Lung (tissue), 12 donors: ENCODE results near the gene BPTF. TPM values are rescaled to one million over a fixed set of nuclear protein-coding genes. Genes with fewer than 3 reads are reported as not detected.
"Not testable (repeated sequence)": the region's sequence is repeated elsewhere in the genome, so short reads cannot be mapped to it uniquely, and the experiment has no call there.

ENCODE experiments used
- ATAC-seq: fragments of 200-7000 bp; cut with Tn5 transposase; one replicate; pipeline ENCODE4 v1.9.1; 2020; ENCODE audit warnings: moderate number of reproducible peaks; ENCODE audit not compliant: insufficient read depth, low FRiP score
- DNase-seq, 3 donors: peaks; one replicate each; pipeline ENCODE4 v3.0.0-alpha.2; 2013 to 2017
- H3K27ac ChIP-seq, 2 donors: one replicate each; pipeline ENCODE4 v1.5.1; 2013; ENCODE audit warnings: mild to moderate bottlenecking in 2 of 2, moderate library complexity in 2 of 2, control low read depth in 1 of 2, inconsistent platforms in 1 of 2, low read depth in 1 of 2, low read length in 1 of 2
- H3K27me3 ChIP-seq, 3 donors: one replicate each; pipeline ENCODE4 v1.5.1; 2013; ENCODE audit warnings: low read length in 2 of 3; ENCODE audit not compliant: control insufficient read depth in 3 of 3, insufficient read depth in 3 of 3
- H3K36me3 ChIP-seq, 4 donors: one replicate each; pipeline ENCODE4 v1.5.1; 2013; ENCODE audit warnings: low read length in 4 of 4, mild to moderate bottlenecking in 1 of 4, moderate library complexity in 1 of 4; ENCODE audit not compliant: control insufficient read depth in 4 of 4, insufficient read depth in 4 of 4
- H3K4me1 ChIP-seq, 5 donors: one replicate each; pipeline ENCODE4 v1.5.1; 2013; ENCODE audit warnings: low read length in 5 of 5, mild to moderate bottlenecking in 2 of 5, moderate library complexity in 1 of 5; ENCODE audit not compliant: control insufficient read depth in 5 of 5, insufficient read depth in 5 of 5
- H3K4me3 ChIP-seq: one replicate; pipeline ENCODE4 v1.5.1; 2013; ENCODE audit warnings: mild to moderate bottlenecking, control low read depth, moderate library complexity
- H3K9ac ChIP-seq, 2 donors: one replicate each; pipeline ENCODE4 v1.5.1; 2013; ENCODE audit warnings: low read length in 2 of 2, control low read depth in 1 of 2; ENCODE audit not compliant: insufficient read depth in 1 of 2
- H3K9me3 ChIP-seq, 4 donors: one replicate each; pipeline ENCODE4 v1.5.1; 2013; ENCODE audit warnings: low read length in 3 of 4, mild to moderate bottlenecking in 1 of 4, moderate library complexity in 1 of 4; ENCODE audit not compliant: control insufficient read depth in 4 of 4, insufficient read depth in 3 of 4
- CTCF ChIP-seq: IDR thresholded peaks from 2 replicates; pipeline ENCODE4 v1.5.1; 2012; ENCODE audit warnings: mild to moderate bottlenecking; ENCODE audit errors: control extremely low read depth, extremely low read depth
- WGBS, 2 donors: extraction: QIAGEN DNeasy Blood & Tissue Kit; methylation state at CpG; one replicate each; pipeline ENCODE4 v1.1.7; 2013; 5-methylcytosine and 5-hydroxymethylcytosine counted together
- polyA plus RNA-seq, 2 donors: library from polyadenylated mRNA; stranded (reverse); fragments of 200-250 nt; gene quantifications; one replicate each; pipeline ENCODE4 v1.2.1, GENCODE V29; 2013
- total RNA-seq, 2 donors: library from RNA; depleted of rRNA in 1 of 2; stranded (reverse); fragments of >200 nt in 1 of 2; gene quantifications; one replicate each; pipeline ENCODE4 v1.2.1, GENCODE V29; 2014 to 2021
- donor health status: control.
- donor health status: control.
- donor health status: Bipolar disorder and iron deficiency.
- donor health status: healthy.
- donor health status: DM: yes; HTN: yes; CAD: no.

Gene BPTF
- total and polyA plus RNA-seq, 4 donors = 12.2 to 179 (median 47.4) TPM

GRCh38 chr17:67920212-67920611, 94.9 kb downstream of the BPTF start:
- no peak for DNase-seq
- no peaks in the 10 kb centered on the region for H3K4me1 ChIP-seq
- peaks cover 15 to 30% (median 25%) of the 10 kb centered on the region in 4 donors for H3K36me3 ChIP-seq
- H3K4me3 ChIP-seq = no peak overlapping the region
- no peaks in the 10 kb centered on the region for H3K9me3 ChIP-seq
- ATAC-seq = no peak
- no peaks in the 10 kb centered on the region for H3K27me3 ChIP-seq
- TF ChIP-seq CTCF = no peak
- no peak overlapping the region for H3K27ac ChIP-seq
- 92 to 93% methylated on average over 4 of the region's 4 CpGs for WGBS, 2 donors
- no peak overlapping the region for H3K9ac ChIP-seq

- H3K4me1 ChIP-seq = no peaks in the 10 kb centered on the region
- H3K36me3 ChIP-seq = peaks cover 22 to 40% (median 28%) of the 10 kb centered on the region in 4 donors
- H3K27ac ChIP-seq = no peak overlapping the region
- DNase-seq = peak in 1 of 3 donors; percentile 19
- H3K9me3 ChIP-seq = no peaks in the 10 kb centered on the region
- TF ChIP-seq CTCF = no peak
- 82 to 85% methylated on average over 5 of the region's 5 CpGs for WGBS, 2 donors
- no peaks in the 10 kb centered on the region for H3K27me3 ChIP-seq
- ATAC-seq = no peak
- no peak overlapping the region for H3K9ac ChIP-seq
- H3K4me3 ChIP-seq = no peak overlapping the region
These were observed 97.2 kb downstream of the BPTF start for GRCh38 chr17:67922503-67922902.

- WGBS, 2 donors = 45 to 54% methylated on average over 4 of the region's 4 CpGs
- not testable (repeated sequence) for H3K4me3 ChIP-seq, H3K9me3 ChIP-seq, H3K27me3 ChIP-seq, H3K27ac ChIP-seq, ATAC-seq, DNase-seq, H3K9ac ChIP-seq, H3K4me1 ChIP-seq
- H3K36me3 ChIP-seq = peaks cover 27 to 62% (median 34%) of the 10 kb centered on the region in 4 donors
These were observed 103.5 kb downstream of the BPTF start for GRCh38 chr17:67928842-67929241.

GRCh38 chr17:67931227-67931626, 105.9 kb downstream of the BPTF start:
- Histone ChIP-seq H3K36me3 (peaks cover 24 to 62% (median 34%) of the 10 kb centered on the region in 4 donors), H3K27me3 (no peaks in the 10 kb centered on the region), H3K4me1 (no peaks in the 10 kb centered on the region), H3K4me3 (no peak overlapping the region), H3K9me3 (no peaks in the 10 kb centered on the region), H3K27ac (no peak overlapping the region), H3K9ac (no peak overlapping the region)
- ATAC-seq (no peak), DNase-seq (no peak)
- WGBS, 2 donors = 87 to 92% methylated on average over 5 of the region's 5 CpGs
- no peak for TF ChIP-seq CTCF
